ENCODE results near the gene PRKCG. TPM values are rescaled to one million over a fixed set of nuclear protein-coding genes. Genes with fewer than 3 reads are reported as not detected.

The PRKCG gene
- total and polyA plus RNA-seq, 2 of the 8 experiments (the other 6 are each of a cell fraction or from before 2014, with no cell fraction given): 6.1 to 10.6 TPM

- TF ChIP-seq ATF2 (IDR thresholded peaks at IDR 0.05; ENCODE audit: low read length) (no peak), GTF2F1 (IDR thresholded peaks at IDR 0.05; ENCODE audit: borderline replicate concordance, low read depth, low read length) (no peak), TEAD4 (IDR thresholded peaks at IDR 0.05; ENCODE audit: low read depth, low read length) (no peak), POU5F1 (IDR thresholded peaks at IDR 0.05; ENCODE audit: low read depth, low read length) (no peak), TAF1 (IDR thresholded peaks at IDR 0.05; ENCODE audit: low read depth, low read length) (no peak), EZH2 (IDR thresholded peaks at IDR 0.05; ENCODE audit: low read depth, low read length, severe bottlenecking) (no peak), NRF1 (IDR thresholded peaks at IDR 0.05; ENCODE audit: low read depth, low read length) (no peak), SP1 (IDR thresholded peaks at IDR 0.05; ENCODE audit: low read depth, low read length) (no peak), MAX (IDR thresholded peaks at IDR 0.05) (0 out of 2 replicates have a peak, but pooled peaks have one; percentile 7), JUND (IDR thresholded peaks at IDR 0.05; ENCODE audit: low read length) (no peak), RFX5 (IDR thresholded peaks at IDR 0.05; ENCODE audit: borderline replicate concordance, low read depth, low read length) (no peak), POLR2AphosphoS5 (IDR thresholded peaks at IDR 0.05; ENCODE audit: low read depth, low read length) (no peak), ASH2L (IDR thresholded peaks at IDR 0.05; ENCODE audit: low read length) (no peak), USF2 (IDR thresholded peaks at IDR 0.05; ENCODE audit: low read length) (no peak), SRF (IDR thresholded peaks at IDR 0.05; ENCODE audit: low read depth, low read length) (no peak), SUZ12 (IDR thresholded peaks at IDR 0.05; ENCODE audit: low read length) (no peak), FOSL1 (IDR thresholded peaks at IDR 0.05; ENCODE audit: insufficient read depth, low read depth, low read length) (no peak), RNF2 (IDR thresholded peaks at IDR 0.05; ENCODE audit: borderline replicate concordance, low read depth, low read length, missing control alignments, poor library complexity, severe bottlenecking) (no peak), SIX5 (IDR thresholded peaks at IDR 0.05; ENCODE audit: low read depth, low read length) (no peak), TCF12 (IDR thresholded peaks at IDR 0.05; ENCODE audit: low read depth, low read length) (0 out of 2 replicates have a peak, but pooled peaks have one; percentile 10), ZNF274 (IDR thresholded peaks at IDR 0.05; ENCODE audit: borderline replicate concordance, extremely low read depth, low read length) (no peak)
Observed at GRCh38 chr19:53881482-53882390, at the start of gene PRKCG (continued).
